Measurements from ENCODE around the gene HOXB6. TPM values are rescaled to one million over a fixed set of nuclear protein-coding genes. Genes with fewer than 3 reads are reported as not detected.

HOXB6 gene
- total RNA-seq, 1 experiment from 2014 or later = 64.8 TPM

DNA sequence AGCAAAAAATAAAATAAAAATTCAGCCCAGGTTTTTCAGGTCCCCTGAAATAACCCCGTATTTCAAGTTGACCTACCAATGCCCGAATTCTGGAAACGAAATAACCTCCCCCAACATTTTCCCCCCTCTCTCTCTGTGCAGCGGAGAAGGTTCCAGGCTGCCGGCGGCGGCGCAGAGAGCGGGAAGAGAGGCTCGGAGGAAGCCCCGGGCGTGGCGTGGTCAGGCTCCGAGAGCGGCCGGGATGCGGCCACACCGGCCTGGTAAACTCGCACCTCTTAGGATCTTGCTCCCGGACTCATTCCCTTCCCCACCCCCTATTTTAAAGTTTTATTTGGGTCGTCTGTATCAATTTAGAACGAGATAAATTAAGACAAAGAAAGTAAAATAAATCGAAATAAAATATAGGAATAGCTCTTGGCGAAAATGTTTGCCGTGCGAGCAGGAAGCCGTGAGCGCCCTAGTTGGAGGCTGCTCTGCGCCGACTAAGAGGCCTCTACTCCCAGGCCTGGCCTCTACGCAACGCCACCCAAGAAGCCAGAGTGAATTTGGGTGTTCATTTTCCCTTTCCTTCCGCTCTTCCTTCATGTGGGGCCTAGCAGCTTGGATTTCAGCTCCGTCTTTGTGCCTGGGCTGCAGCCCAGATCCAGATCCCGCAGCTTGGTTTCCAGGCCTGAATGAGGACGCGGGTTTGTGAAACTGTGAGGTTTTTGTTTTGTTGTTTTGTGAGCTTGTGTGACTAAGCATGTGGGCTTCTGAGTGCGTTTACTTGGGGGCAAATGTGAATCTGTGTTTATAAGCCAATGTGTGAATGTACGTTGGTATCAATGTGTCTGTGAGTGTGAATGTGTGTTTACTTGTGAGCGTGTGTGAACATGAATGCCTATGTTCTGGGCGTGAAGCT lies 1.5 kb upstream of the HOXB6 start:
- POLR2A ChIA-PET = interaction anchor here (1.0 to 1.9 kb wide), 3 partner anchors 9 to 20 kb away, joined by 3 to 6 read pairs (median 4); partner anchors contain the start of genes HOXB8 and HOXB9
- H3K9me2 ChIP-seq (ENCODE audit: insufficient read depth) = no peaks in the 10 kb centered on the region
- intact Hi-C loops (cut with micrococcal nuclease) = no loop called here
- H3K4me1 ChIP-seq (ENCODE audit: control insufficient read depth in 1 of 2, insufficient read depth in 2 of 2, low read length in 2 of 2) = peaks cover 31 to 62% of the 10 kb centered on the region in 2 experiments
- no peaks in the 10 kb centered on the region for H3K9me3 ChIP-seq (ENCODE audit: control insufficient read depth in 1 of 2, insufficient read depth in 1 of 2, low read depth in 1 of 2, low read length in 2 of 2)
- peaks cover 75% of the 10 kb centered on the region for H3K79me2 ChIP-seq (ENCODE audit: insufficient read depth, low read length)
- no peak overlapping the region for H2AFZ ChIP-seq (ENCODE audit: low read depth, low read length, poor library complexity, severe bottlenecking)
- no peaks in the 10 kb centered on the region for H3K27me3 ChIP-seq (ENCODE audit: insufficient read depth, low read length)
- peak overlapping the region; percentile 94 for H3K27ac ChIP-seq (ENCODE audit: low read depth, low read length)
- DNase-seq (ENCODE audit: low read depth, low spot score) (no peak), ATAC-seq (no peak)
- H3K9ac ChIP-seq (ENCODE audit: low read length) = peak overlapping the region; percentile 83
- CTCF ChIA-PET = no interaction called here
- BruUV-seq (replicated peaks) = no TSS peak
- H3K4me3 ChIP-seq (replicated peaks in 1 of 2; ENCODE audit: low read depth in 1 of 2, low read length in 2 of 2) = no peak overlapping the region
- H3K36me3 ChIP-seq (ENCODE audit: control insufficient read depth in 1 of 2, insufficient read depth in 2 of 2, low read length in 2 of 2) = no peaks in the 10 kb centered on the region
- RAD21 ChIA-PET (ENCODE audit: low non-redundant PET in 1 of 2, low total read pairs in 2 of 2, uncharacterized antibody in 2 of 2, unreplicated experiment in 2 of 2) = interaction anchor here in 1 of 2 experiments (0.6 kb wide), 1 partner anchor 26 kb away, joined by 3 read pairs; no protein-coding TSS in a partner anchor
- H3K4me2 ChIP-seq (ENCODE audit: low read length) = peak overlapping the region; percentile 82
- H4K20me1 ChIP-seq (ENCODE audit: insufficient read depth) = peaks cover under 1% of the 10 kb centered on the region; the same call in 1 of the 2 replicates
- TF ChIP-seq SP1 (IDR thresholded peaks at IDR 0.05; ENCODE audit: low read depth) (no peak), FOSL1 (IDR thresholded peaks at IDR 0.05; ENCODE audit: low read depth) (no peak), JUND (IDR thresholded peaks at IDR 0.05) (no peak), CTCF (IDR thresholded peaks at IDR 0.05 in 2 of 3, conservative IDR thresholded peaks at IDR 0.05 in 1 of 3; ENCODE audit: borderline replicate concordance in 1 of 3, insufficient read depth in 1 of 3, low read depth in 2 of 3, low read length in 2 of 3) (no peak), EGR1 (IDR thresholded peaks at IDR 0.05; ENCODE audit: low read depth) (no peak), RAD21 (IDR thresholded peaks at IDR 0.05; ENCODE audit: low read depth) (no peak), SIN3A (IDR thresholded peaks at IDR 0.05; ENCODE audit: low read depth) (no peak), REST (IDR thresholded peaks at IDR 0.05; ENCODE audit: low read depth) (no peak), EZH2phosphoT487 (IDR thresholded peaks at IDR 0.05; ENCODE audit: borderline replicate concordance) (no peak), ATF3 (IDR thresholded peaks at IDR 0.05) (no peak), YY1 (IDR thresholded peaks at IDR 0.05; ENCODE audit: extremely low read depth, insufficient replicate concordance, low read depth, low read length) (no peak), CEBPB (IDR thresholded peaks at IDR 0.05; ENCODE audit: low read depth) (no peak), ZBTB33 (IDR thresholded peaks at IDR 0.05; ENCODE audit: extremely low read depth, insufficient replicate concordance, low read length) (no peak), SRF (IDR thresholded peaks at IDR 0.05; ENCODE audit: low read depth) (no peak), POLR2A (IDR thresholded peaks at IDR 0.05; ENCODE audit: borderline replicate concordance, extremely low read depth, insufficient read depth, insufficient read length) (no peak), ZNF274 (IDR thresholded peaks at IDR 0.05; ENCODE audit: low read depth, low read length) (no peak), CBX3 (IDR thresholded peaks at IDR 0.05; ENCODE audit: low read depth) (no peak)
- TF ChIP-seq, protein P1, sequence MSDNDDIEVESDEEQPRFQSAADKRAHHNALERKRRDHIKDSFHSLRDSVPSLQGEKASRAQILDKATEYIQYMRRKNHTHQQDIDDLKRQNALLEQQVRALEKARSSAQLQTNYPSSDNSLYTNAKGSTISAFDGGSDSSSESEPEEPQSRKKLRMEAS (IDR thresholded peaks at IDR 0.05) = no peak
